ENCODE results near the gene AFDN.

The AFDN gene

GRCh38 chr6:167794161-167795157, 32.3 kb upstream of the AFDN start:
- no peak for DNase-seq (ENCODE audit: low spot score)

- DNase-seq (ENCODE audit: low spot score) = no peak
Observed at GRCh38 chr6:167795321-167795811, 31.3 kb upstream of the AFDN start.

- DNase-seq (ENCODE audit: low spot score) = no peak
Observed at GRCh38 chr6:167795874-167796191, 30.9 kb upstream of the AFDN start.

GRCh38 chr6:167796192-167796981, 30.3 kb upstream of the AFDN start:
- DNase-seq (ENCODE audit: low spot score) = no peak

- DNase-seq (ENCODE audit: low spot score) = no peak
Observed at GRCh38 chr6:167797011-167797471, 29.7 kb upstream of the AFDN start.

GRCh38 chr6:167797476-167798265, 29.0 kb upstream of the AFDN start:
- DNase-seq (ENCODE audit: low spot score) = no peak

- DNase-seq (ENCODE audit: low spot score) = no peak
Observed at GRCh38 chr6:167798453-167798852, 28.3 kb upstream of the AFDN start.

- no peak for DNase-seq (ENCODE audit: low spot score)
Observed at GRCh38 chr6:167799033-167799821, 27.5 kb upstream of the AFDN start.

GRCh38 chr6:167800549-167800948, 26.2 kb upstream of the AFDN start:
- DNase-seq (ENCODE audit: low spot score) = no peak

GRCh38 chr6:167801263-167801662, 25.4 kb upstream of the AFDN start:
- no peak for DNase-seq (ENCODE audit: low spot score)

GRCh38 chr6:167802339-167802738, 24.4 kb upstream of the AFDN start:
- no peak for DNase-seq (ENCODE audit: low spot score)

GRCh38 chr6:167803816-167804215, 22.9 kb upstream of the AFDN start:
- no peak for DNase-seq (ENCODE audit: low spot score)

- DNase-seq (ENCODE audit: low spot score) = no peak
Observed at GRCh38 chr6:167804281-167805013, 22.3 kb upstream of the AFDN start.

- DNase-seq (ENCODE audit: low spot score) = no peak
Observed at GRCh38 chr6:167805349-167806060, 21.2 kb upstream of the AFDN start.

- DNase-seq (ENCODE audit: low spot score) = no peak
Observed at GRCh38 chr6:167806061-167806700, 20.5 kb upstream of the AFDN start.

- no peak for DNase-seq (ENCODE audit: low spot score)
Observed at GRCh38 chr6:167807200-167807599, 19.5 kb upstream of the AFDN start.

- DNase-seq (ENCODE audit: low spot score) = no peak
Observed at GRCh38 chr6:167807756-167808155, 19.0 kb upstream of the AFDN start.

GRCh38 chr6:167811040-167811439, 15.7 kb upstream of the AFDN start:
- DNase-seq (ENCODE audit: low spot score) = no peak

GRCh38 chr6:167811442-167812087, 15.1 kb upstream of the AFDN start:
- no peak for DNase-seq (ENCODE audit: low spot score)
